Loucy (cell line): ENCODE data around the gene DHRS3.
"Not testable (repeated sequence)": the region's sequence is repeated elsewhere in the genome, so short reads cannot be mapped to it uniquely, and the experiment has no call there.

Source experiments
- H2AFZ ChIP-seq: fragments of 200-600 bp; sonication (generic); 2 replicates; pipeline ENCODE4 v1.6.0; 2016; ENCODE audit warnings: antibody characterized with exemption, mild to moderate bottlenecking, low read length, moderate library complexity
- H3F3A ChIP-seq: fragments of 200-600 bp; 2 replicates; pipeline ENCODE4 v1.6.0; 2016; ENCODE audit warnings: antibody characterized with exemption, low read depth, mild to moderate bottlenecking
- H3K27me3 ChIP-seq: fragments of 200-600 bp; sonication (generic); 2 replicates; pipeline ENCODE4 v1.6.1; 2014; ENCODE audit warnings: low read length, mild to moderate bottlenecking; ENCODE audit not compliant: insufficient read depth, poor library complexity, severe bottlenecking
- H3K36me3 ChIP-seq: fragments of 200-600 bp; sonication (generic); 2 replicates; pipeline ENCODE4 v1.6.1; 2016; ENCODE audit warnings: low read length; ENCODE audit not compliant: insufficient read depth
- H3K4me1 ChIP-seq: fragments of 200-600 bp; sonication (generic); 2 replicates; pipeline ENCODE4 v1.5.1; 2014; ENCODE audit warnings: low read length, mild to moderate bottlenecking; ENCODE audit not compliant: insufficient read depth, poor library complexity, severe bottlenecking
- H3K4me2 ChIP-seq: fragments of 200-600 bp; sonication (generic); 2 replicates; pipeline ENCODE4 v1.6.0; 2014; ENCODE audit warnings: antibody characterized with exemption, low read length, low read depth, mild to moderate bottlenecking; ENCODE audit not compliant: poor library complexity, severe bottlenecking
- H3K4me3 ChIP-seq: fragments of 200-600 bp; sonication (generic); 2 replicates; pipeline ENCODE4 v1.5.1; 2014; ENCODE audit warnings: low read length, mild to moderate bottlenecking, mixed read lengths; ENCODE audit not compliant: poor library complexity, severe bottlenecking
- H3K79me2 ChIP-seq: fragments of 200-600 bp; sonication (generic); 2 replicates; pipeline ENCODE4 v1.6.1; 2014; ENCODE audit warnings: low read length; ENCODE audit not compliant: insufficient read depth
- H3K9ac ChIP-seq: fragments of 200-600 bp; sonication (generic); 2 replicates; pipeline ENCODE4 v1.6.0; 2014; ENCODE audit warnings: mild to moderate bottlenecking, low read depth, low read length, moderate library complexity; ENCODE audit not compliant: poor library complexity, severe bottlenecking
- H3K9me2 ChIP-seq: fragments of 200-600 bp; sonication (generic); replicated peaks from 2 replicates; pipeline ENCODE4 v1.6.1; 2016; ENCODE audit warnings: low read depth, low read length, mixed read lengths
- H3K9me3 ChIP-seq: fragments of 200-600 bp; sonication (generic); 2 replicates; pipeline ENCODE4 v1.6.1; 2014; ENCODE audit warnings: mild to moderate bottlenecking, antibody characterized with exemption, low read length, low read depth; ENCODE audit not compliant: insufficient read depth
- H4K20me1 ChIP-seq: fragments of 200-600 bp; sonication (generic); 2 replicates; pipeline ENCODE4 v1.6.0; 2014; ENCODE audit warnings: antibody characterized with exemption, low read length, mild to moderate bottlenecking; ENCODE audit not compliant: insufficient read depth, poor library complexity, severe bottlenecking
- EZH2phosphoT487 ChIP-seq: fragments of 200-600 bp; IDR thresholded peaks from 2 replicates; pipeline ENCODE4 v1.6.1; 2018; ENCODE audit warnings: antibody characterized with exemption, mild to moderate bottlenecking, moderate library complexity, borderline replicate concordance
- TF ChIP-seq, protein P1 (sequence below): fragments of 200-600 bp; sonication (generic); conservative IDR thresholded peaks from 2 replicates; pipeline ENCODE4 v1.5.1; 2014; ENCODE audit warnings: mild to moderate bottlenecking, antibody characterized with exemption, low read length

Gene DHRS3

DNA sequence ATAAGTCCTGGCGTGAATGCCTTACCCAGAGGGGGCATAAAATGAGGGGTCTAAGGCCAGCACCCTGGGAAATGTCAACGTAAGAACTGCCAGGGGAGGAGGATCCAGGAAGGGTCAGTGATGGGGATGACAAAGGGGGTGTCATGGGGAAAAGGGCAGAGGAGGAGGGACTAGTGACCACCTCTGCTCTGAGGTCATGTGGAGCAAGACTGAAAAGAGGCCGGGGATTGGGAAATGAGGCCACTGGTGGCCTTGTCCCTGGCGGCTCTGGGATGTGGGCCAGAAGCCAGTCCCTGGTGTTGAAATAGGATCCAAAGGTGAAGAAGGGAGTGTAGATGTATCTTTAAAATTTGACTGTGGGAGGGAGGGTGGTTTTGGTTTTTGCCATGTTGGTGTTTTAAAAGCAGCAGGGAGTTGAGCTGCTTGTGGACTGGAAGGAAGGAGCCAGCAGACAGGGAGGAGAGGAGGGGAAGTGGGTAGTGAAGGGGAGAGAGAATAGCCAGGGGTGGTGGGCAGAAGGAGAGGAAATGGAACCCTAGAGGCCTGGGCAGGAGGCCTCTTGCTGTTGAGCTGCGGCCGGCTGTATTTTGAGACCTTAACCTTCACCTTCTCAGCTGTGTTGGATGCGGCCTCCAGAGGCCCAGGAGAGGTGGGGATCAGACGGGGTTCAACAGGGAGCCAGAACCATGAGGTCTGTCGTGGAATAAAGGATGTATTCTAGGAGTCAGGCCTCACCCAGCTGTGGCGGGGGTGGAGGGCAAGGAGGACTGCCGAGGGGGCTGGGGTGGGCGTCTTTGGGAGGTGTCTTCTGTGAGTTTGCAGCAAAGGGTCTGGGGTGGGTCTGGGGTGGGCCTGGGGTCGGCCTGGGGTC lies 92.5 kb downstream of the DHRS3 start:
- Histone ChIP-seq H3K4me2 (no peak overlapping the region), H3F3A (no peaks in the 10 kb centered on the region), H3K9me3 (no peaks in the 10 kb centered on the region), H3K27me3 (no peaks in the 10 kb centered on the region), H3K9ac (peak overlapping the region; percentile 33), H3K9me2 (no peaks in the 10 kb centered on the region), H3K4me1 (peaks cover 5% of the 10 kb centered on the region), H3K36me3 (no peaks in the 10 kb centered on the region), H3K79me2 (no peaks in the 10 kb centered on the region), H4K20me1 (no peaks in the 10 kb centered on the region), H3K4me3 (no peak overlapping the region), H2AFZ (peak overlapping the region; percentile 36)
- no peak for TF ChIP-seq EZH2phosphoT487
- TF ChIP-seq, protein P1, sequence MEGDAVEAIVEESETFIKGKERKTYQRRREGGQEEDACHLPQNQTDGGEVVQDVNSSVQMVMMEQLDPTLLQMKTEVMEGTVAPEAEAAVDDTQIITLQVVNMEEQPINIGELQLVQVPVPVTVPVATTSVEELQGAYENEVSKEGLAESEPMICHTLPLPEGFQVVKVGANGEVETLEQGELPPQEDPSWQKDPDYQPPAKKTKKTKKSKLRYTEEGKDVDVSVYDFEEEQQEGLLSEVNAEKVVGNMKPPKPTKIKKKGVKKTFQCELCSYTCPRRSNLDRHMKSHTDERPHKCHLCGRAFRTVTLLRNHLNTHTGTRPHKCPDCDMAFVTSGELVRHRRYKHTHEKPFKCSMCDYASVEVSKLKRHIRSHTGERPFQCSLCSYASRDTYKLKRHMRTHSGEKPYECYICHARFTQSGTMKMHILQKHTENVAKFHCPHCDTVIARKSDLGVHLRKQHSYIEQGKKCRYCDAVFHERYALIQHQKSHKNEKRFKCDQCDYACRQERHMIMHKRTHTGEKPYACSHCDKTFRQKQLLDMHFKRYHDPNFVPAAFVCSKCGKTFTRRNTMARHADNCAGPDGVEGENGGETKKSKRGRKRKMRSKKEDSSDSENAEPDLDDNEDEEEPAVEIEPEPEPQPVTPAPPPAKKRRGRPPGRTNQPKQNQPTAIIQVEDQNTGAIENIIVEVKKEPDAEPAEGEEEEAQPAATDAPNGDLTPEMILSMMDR = no peak

DNA sequence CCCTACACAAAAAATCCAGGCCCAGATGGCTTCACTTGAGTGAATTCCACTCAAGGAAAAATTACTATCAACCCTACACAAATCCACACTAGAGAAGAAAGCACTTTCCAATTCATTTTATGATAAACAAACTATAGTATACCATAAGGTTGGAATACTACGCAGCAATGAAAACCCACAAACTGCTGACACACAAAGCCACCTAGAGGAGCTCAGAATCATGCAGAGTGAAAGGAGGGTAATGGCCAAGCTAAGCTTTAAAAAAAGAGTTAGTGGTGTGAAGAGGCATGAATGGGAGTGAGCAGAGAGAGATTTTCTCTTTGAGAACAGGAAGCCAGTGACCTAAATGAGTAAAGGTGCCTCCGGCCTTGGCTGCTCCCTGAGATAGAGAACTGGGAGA lies 93.7 kb downstream of the DHRS3 start:
- Histone ChIP-seq H3F3A (no peaks in the 10 kb centered on the region), H4K20me1 (no peaks in the 10 kb centered on the region), H2AFZ (no peak overlapping the region), H3K9ac (no peak overlapping the region), H3K27me3 (no peaks in the 10 kb centered on the region), H3K9me3 (no peaks in the 10 kb centered on the region), H3K79me2 (no peaks in the 10 kb centered on the region), H3K36me3 (no peaks in the 10 kb centered on the region), H3K4me3 (no peak overlapping the region), H3K4me2 (no peak overlapping the region), H3K9me2 (no peaks in the 10 kb centered on the region), H3K4me1 (peaks cover 5% of the 10 kb centered on the region)
- TF ChIP-seq, protein P1 = no peak
- no peak for TF ChIP-seq EZH2phosphoT487

DNA sequence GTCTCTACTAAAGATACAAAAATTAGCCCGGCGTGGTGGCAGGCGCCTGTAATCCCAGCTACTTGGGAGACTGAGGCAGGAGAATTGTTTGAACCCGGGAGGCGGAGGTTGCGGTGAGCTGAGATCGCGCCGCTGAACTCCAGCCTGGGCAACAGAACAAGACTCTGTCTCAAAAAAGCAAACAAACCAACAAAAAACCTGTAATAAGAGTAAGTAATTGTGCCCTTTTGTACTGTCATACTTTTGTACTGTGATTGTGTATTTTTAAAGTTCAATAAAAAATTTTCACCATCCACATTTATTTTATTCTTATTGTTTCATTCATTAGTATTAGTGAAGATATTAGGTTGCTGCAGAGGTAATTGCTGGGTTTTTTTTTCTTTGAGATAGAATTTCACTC lies 95.2 kb downstream of the DHRS3 start:
- H3K79me2 ChIP-seq, H3K4me1 ChIP-seq, H4K20me1 ChIP-seq, H3K27me3 ChIP-seq, H3K4me3 ChIP-seq, H3K36me3 ChIP-seq, H2AFZ ChIP-seq, H3F3A ChIP-seq, H3K4me2 ChIP-seq, H3K9ac ChIP-seq, H3K9me2 ChIP-seq, H3K9me3 ChIP-seq: not testable (repeated sequence)

DNA sequence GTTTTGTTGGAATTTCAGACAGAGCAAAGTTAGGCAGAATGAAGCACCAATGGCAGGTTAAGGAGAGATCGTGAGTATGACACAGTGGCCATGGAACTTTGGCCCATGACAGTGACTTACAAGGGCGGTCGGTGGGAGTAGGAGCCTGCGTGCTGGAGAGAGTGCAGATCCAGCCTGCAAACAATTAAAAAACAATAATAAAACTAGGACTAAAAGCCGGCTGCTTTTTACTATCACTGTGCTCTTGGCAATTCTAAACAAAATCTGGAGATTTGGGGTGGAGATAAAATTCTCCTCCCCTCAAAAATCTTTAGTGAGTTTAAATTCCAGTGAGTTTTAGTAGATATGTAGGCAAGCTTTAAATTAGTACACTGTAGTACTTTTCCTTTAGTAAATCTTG lies 96.9 kb downstream of the DHRS3 start:
- Histone ChIP-seq H3K79me2 (no peaks in the 10 kb centered on the region), H2AFZ (no peak overlapping the region), H3K4me3 (no peak overlapping the region), H3K4me1 (peaks cover 5% of the 10 kb centered on the region), H3K9me2 (no peaks in the 10 kb centered on the region), H3K9ac (no peak overlapping the region), H3K27me3 (no peaks in the 10 kb centered on the region), H3K36me3 (no peaks in the 10 kb centered on the region), H4K20me1 (no peaks in the 10 kb centered on the region), H3K4me2 (no peak overlapping the region), H3F3A (no peaks in the 10 kb centered on the region), H3K9me3 (no peaks in the 10 kb centered on the region)
- TF ChIP-seq EZH2phosphoT487 = no peak
- TF ChIP-seq, protein P1 = no peak
